ENCODE measurements around the gene CYBB. TPM values are rescaled to one million over a fixed set of nuclear protein-coding genes. Genes with fewer than 3 reads are reported as not detected.
"Not testable (repeated sequence)": the region's sequence is repeated elsewhere in the genome, so short reads cannot be mapped to it uniquely, and the experiment has no call there.

Gene CYBB
- total and polyA plus RNA-seq, 2 experiments from 2014 or later = 2.5 TPM; not detected in 1

GRCh38 chrX:37765507-37765906, 14.4 kb upstream of the CYBB start:
- H3K27ac ChIP-seq = no peak overlapping the region
- H3K9me3 ChIP-seq (ENCODE audit: low read depth) = no peaks in the 10 kb centered on the region
- H3K4me3 ChIP-seq = no peak overlapping the region
- H3K79me2 ChIP-seq = no peaks in the 10 kb centered on the region
- no peaks in the 10 kb centered on the region for H4K20me1 ChIP-seq (ENCODE audit: insufficient read depth, poor library complexity, severe bottlenecking)
- no peak for TF ChIP-seq EZH2phosphoT487 (IDR thresholded peaks at IDR 0.05; ENCODE audit: low read depth, severe bottlenecking, unreplicated experiment)
- TF ChIP-seq CTCF (IDR thresholded peaks at IDR 0.05; ENCODE audit: poor library complexity) = no peak
- no peak for TF ChIP-seq EZH2 (IDR thresholded peaks at IDR 0.05; ENCODE audit: borderline replicate concordance)
- no peak for DNase-seq (ENCODE audit: low spot score)
- no peaks in the 10 kb centered on the region for H3K36me3 ChIP-seq (replicated peaks; ENCODE audit: insufficient read depth, low read depth)
- no peaks in the 10 kb centered on the region for H3K27me3 ChIP-seq
- H3K4me2 ChIP-seq = no peak overlapping the region
- no peaks in the 10 kb centered on the region for H3K9me2 ChIP-seq (replicated peaks; ENCODE audit: insufficient read depth)
- H3K4me1 ChIP-seq (ENCODE audit: insufficient read depth) = no peaks in the 10 kb centered on the region
- no peak overlapping the region for H2AFZ ChIP-seq

- 57% methylated on average over 1 of the region's 1 CpG for WGBS (ENCODE audit: low lambda C conversion rate, missing lambda C conversion rate)
- Histone ChIP-seq H3K4me3 (no peak overlapping the region), H3K27me3 (no peaks in the 10 kb centered on the region), H3K9me3 (ENCODE audit: low read depth) (no peaks in the 10 kb centered on the region), H3K4me1 (ENCODE audit: insufficient read depth) (no peaks in the 10 kb centered on the region), H3K27ac (no peak overlapping the region), H3K9me2 (replicated peaks; ENCODE audit: insufficient read depth) (no peaks in the 10 kb centered on the region), H2AFZ (no peak overlapping the region), H4K20me1 (ENCODE audit: insufficient read depth, poor library complexity, severe bottlenecking) (no peaks in the 10 kb centered on the region), H3K4me2 (no peak overlapping the region), H3K36me3 (replicated peaks; ENCODE audit: insufficient read depth, low read depth) (no peaks in the 10 kb centered on the region), H3K79me2 (no peaks in the 10 kb centered on the region)
- DNase-seq (ENCODE audit: low spot score) = no peak
- TF ChIP-seq EZH2phosphoT487 (IDR thresholded peaks at IDR 0.05; ENCODE audit: low read depth, severe bottlenecking, unreplicated experiment) (no peak), EZH2 (IDR thresholded peaks at IDR 0.05; ENCODE audit: borderline replicate concordance) (no peak), CTCF (IDR thresholded peaks at IDR 0.05; ENCODE audit: poor library complexity) (no peak)
Observed at GRCh38 chrX:37767430-37767829, 12.4 kb upstream of the CYBB start.

GRCh38 chrX:37768866-37769265, 11.0 kb upstream of the CYBB start:
- not testable (repeated sequence) for H3K4me1 ChIP-seq (ENCODE audit: insufficient read depth); H3K4me2 ChIP-seq; H3K36me3 ChIP-seq (replicated peaks; ENCODE audit: insufficient read depth, low read depth); H3K27ac ChIP-seq; H3K27me3 ChIP-seq; H3K79me2 ChIP-seq; H2AFZ ChIP-seq; H3K9me3 ChIP-seq (ENCODE audit: low read depth); H3K4me3 ChIP-seq; H4K20me1 ChIP-seq (ENCODE audit: insufficient read depth, poor library complexity, severe bottlenecking); H3K9me2 ChIP-seq (replicated peaks; ENCODE audit: insufficient read depth); DNase-seq (ENCODE audit: low spot score)
- 92% methylated on average over 9 of the region's 9 CpGs for WGBS (ENCODE audit: low lambda C conversion rate, missing lambda C conversion rate)

GRCh38 chrX:37776283-37776986, 3.4 kb upstream of the CYBB start:
- no peaks in the 10 kb centered on the region for H3K36me3 ChIP-seq (replicated peaks; ENCODE audit: insufficient read depth, low read depth)
- no peaks in the 10 kb centered on the region for H3K9me2 ChIP-seq (replicated peaks; ENCODE audit: insufficient read depth)
- no peaks in the 10 kb centered on the region for H3K79me2 ChIP-seq
- TF ChIP-seq EZH2phosphoT487 (IDR thresholded peaks at IDR 0.05; ENCODE audit: low read depth, severe bottlenecking, unreplicated experiment) (no peak), EZH2 (IDR thresholded peaks at IDR 0.05; ENCODE audit: borderline replicate concordance) (no peak), CTCF (IDR thresholded peaks at IDR 0.05; ENCODE audit: poor library complexity) (no peak)
- no peak for DNase-seq (ENCODE audit: low spot score)
- no peaks in the 10 kb centered on the region for H4K20me1 ChIP-seq (ENCODE audit: insufficient read depth, poor library complexity, severe bottlenecking)
- no peaks in the 10 kb centered on the region for H3K9me3 ChIP-seq (ENCODE audit: low read depth)
- no peak overlapping the region for H3K4me2 ChIP-seq
- H3K27ac ChIP-seq = no peak overlapping the region
- H2AFZ ChIP-seq = no peak overlapping the region
- H3K27me3 ChIP-seq = no peaks in the 10 kb centered on the region
- no peaks in the 10 kb centered on the region for H3K4me1 ChIP-seq (ENCODE audit: insufficient read depth)
- no peak overlapping the region for H3K4me3 ChIP-seq

Data from hepatocyte (in vitro differentiated cells).